Measurements from ENCODE around the gene ULK3.

DNA sequence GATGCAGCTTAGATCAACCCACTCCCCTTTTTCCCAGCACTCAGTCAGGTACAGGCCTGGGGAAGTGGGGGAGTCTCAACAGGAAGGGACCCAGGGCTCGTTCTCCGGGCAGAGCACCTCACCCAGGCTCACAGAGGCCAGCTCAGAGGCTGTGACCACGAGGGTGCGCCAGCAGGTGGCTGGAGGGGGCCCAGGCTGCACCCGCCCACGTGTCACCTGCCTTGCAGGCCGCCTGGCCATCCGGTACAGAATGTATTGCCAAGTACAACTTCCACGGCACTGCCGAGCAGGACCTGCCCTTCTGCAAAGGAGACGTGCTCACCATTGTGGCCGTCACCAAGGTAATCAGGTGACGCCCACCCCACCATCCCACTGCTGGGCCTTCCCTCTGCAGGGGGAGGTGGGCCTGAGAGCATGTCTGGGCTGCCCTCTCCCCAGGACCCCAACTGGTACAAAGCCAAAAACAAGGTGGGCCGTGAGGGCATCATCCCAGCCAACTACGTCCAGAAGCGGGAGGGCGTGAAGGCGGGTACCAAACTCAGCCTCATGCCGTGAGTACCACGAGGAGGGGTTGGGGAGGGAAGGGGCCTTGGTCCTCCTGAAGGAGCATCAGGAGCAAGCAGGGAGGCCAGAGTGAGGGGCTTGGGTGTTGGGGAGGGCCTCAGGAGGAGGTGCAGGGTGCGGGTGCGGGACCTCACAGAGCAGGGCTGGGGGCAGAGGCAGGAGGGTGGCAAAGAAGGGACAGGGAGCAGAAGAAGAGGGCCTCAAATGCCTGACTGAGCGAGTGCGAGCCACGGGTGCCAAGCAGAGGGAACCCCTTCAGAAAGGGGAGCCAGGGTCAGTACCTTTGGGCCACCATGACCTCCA, 44.3 kb downstream of the ULK3 start:
- TF ChIP-seq, protein P1, sequence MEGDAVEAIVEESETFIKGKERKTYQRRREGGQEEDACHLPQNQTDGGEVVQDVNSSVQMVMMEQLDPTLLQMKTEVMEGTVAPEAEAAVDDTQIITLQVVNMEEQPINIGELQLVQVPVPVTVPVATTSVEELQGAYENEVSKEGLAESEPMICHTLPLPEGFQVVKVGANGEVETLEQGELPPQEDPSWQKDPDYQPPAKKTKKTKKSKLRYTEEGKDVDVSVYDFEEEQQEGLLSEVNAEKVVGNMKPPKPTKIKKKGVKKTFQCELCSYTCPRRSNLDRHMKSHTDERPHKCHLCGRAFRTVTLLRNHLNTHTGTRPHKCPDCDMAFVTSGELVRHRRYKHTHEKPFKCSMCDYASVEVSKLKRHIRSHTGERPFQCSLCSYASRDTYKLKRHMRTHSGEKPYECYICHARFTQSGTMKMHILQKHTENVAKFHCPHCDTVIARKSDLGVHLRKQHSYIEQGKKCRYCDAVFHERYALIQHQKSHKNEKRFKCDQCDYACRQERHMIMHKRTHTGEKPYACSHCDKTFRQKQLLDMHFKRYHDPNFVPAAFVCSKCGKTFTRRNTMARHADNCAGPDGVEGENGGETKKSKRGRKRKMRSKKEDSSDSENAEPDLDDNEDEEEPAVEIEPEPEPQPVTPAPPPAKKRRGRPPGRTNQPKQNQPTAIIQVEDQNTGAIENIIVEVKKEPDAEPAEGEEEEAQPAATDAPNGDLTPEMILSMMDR (IDR thresholded peaks at IDR 0.05; ENCODE audit: low read depth, low read length, poor library complexity, severe bottlenecking) = no peak
- TF ChIP-seq EZH2phosphoT487 (IDR thresholded peaks at IDR 0.05; ENCODE audit: borderline replicate concordance, low read length) = no peak
